ENCODE results near the gene MYO3A. TPM values are rescaled to one million over a fixed set of nuclear protein-coding genes. Genes with fewer than 3 reads are reported as not detected.

The MYO3A gene
- total and polyA plus RNA-seq, 2 donors (not counting 1 experiment from before 2014, with no cell fraction given) = not detected

- Histone ChIP-seq H4K20me1 (ENCODE audit: control insufficient read depth, extremely low read depth, insufficient read depth, low read length) (no peaks in the 10 kb centered on the region), H3K4me3 (replicated peaks in 1 of 4; ENCODE audit: control extremely low read depth in 1 of 4, insufficient read depth in 1 of 4, low read depth in 3 of 4, low read length in 4 of 4) (no peak overlapping the region), H3K4me2 (ENCODE audit: extremely low read depth, insufficient read depth, low read length) (no peak overlapping the region), H3K27ac (ENCODE audit: insufficient read depth, low read length) (no peak overlapping the region), H3K27me3 (ENCODE audit: control insufficient read depth, insufficient read depth, low read length) (no peaks in the 10 kb centered on the region), H3K9me3 (ENCODE audit: control insufficient read depth, insufficient read depth, low read depth, low read length) (no peaks in the 10 kb centered on the region), H3K79me2 (ENCODE audit: control insufficient read depth, insufficient read depth, low read length) (no peaks in the 10 kb centered on the region), H2AFZ (ENCODE audit: low read length) (no peak overlapping the region), H3K9ac (ENCODE audit: insufficient read depth, low read length) (no peak overlapping the region), H3K36me3 (ENCODE audit: control insufficient read depth, insufficient read depth, low read length) (no peaks in the 10 kb centered on the region), H3K4me1 (ENCODE audit: control insufficient read depth, extremely low read depth, insufficient read depth, low read length) (no peaks in the 10 kb centered on the region)
- peak in 1 of 2 donors; percentile 4 for DNase-seq (ENCODE audit: low read depth in 2 of 2)
- no peak for TF ChIP-seq EZH2 (IDR thresholded peaks at IDR 0.05; ENCODE audit: low read length, missing control alignments)
- no peak for TF ChIP-seq CTCF (conservative IDR thresholded peaks at IDR 0.05 in 1 of 2, IDR thresholded peaks at IDR 0.05 in 1 of 2; ENCODE audit: low read depth in 1 of 2, low read length in 2 of 2)
Measured at GRCh38 chr10:26048756-26049155, 114.7 kb downstream of the MYO3A start.

GRCh38 chr10:26052326-26052725 is 118.3 kb downstream of the MYO3A start:
- Histone ChIP-seq H2AFZ (ENCODE audit: low read length) (no peak overlapping the region), H3K79me2 (ENCODE audit: control insufficient read depth, insufficient read depth, low read length) (no peaks in the 10 kb centered on the region), H3K4me1 (ENCODE audit: control insufficient read depth, extremely low read depth, insufficient read depth, low read length) (no peaks in the 10 kb centered on the region), H3K4me3 (replicated peaks in 1 of 4; ENCODE audit: control extremely low read depth in 1 of 4, insufficient read depth in 1 of 4, low read depth in 3 of 4, low read length in 4 of 4) (no peak overlapping the region), H3K9ac (ENCODE audit: insufficient read depth, low read length) (no peak overlapping the region), H3K27ac (ENCODE audit: insufficient read depth, low read length) (no peak overlapping the region), H3K27me3 (ENCODE audit: control insufficient read depth, insufficient read depth, low read length) (no peaks in the 10 kb centered on the region), H3K4me2 (ENCODE audit: extremely low read depth, insufficient read depth, low read length) (no peak overlapping the region), H3K36me3 (ENCODE audit: control insufficient read depth, insufficient read depth, low read length) (no peaks in the 10 kb centered on the region), H4K20me1 (ENCODE audit: control insufficient read depth, extremely low read depth, insufficient read depth, low read length) (no peaks in the 10 kb centered on the region), H3K9me3 (ENCODE audit: control insufficient read depth, insufficient read depth, low read depth, low read length) (no peaks in the 10 kb centered on the region)
- TF ChIP-seq CTCF (conservative IDR thresholded peaks at IDR 0.05 in 1 of 2, IDR thresholded peaks at IDR 0.05 in 1 of 2; ENCODE audit: low read depth in 1 of 2, low read length in 2 of 2) = no peak
- no peak for TF ChIP-seq EZH2 (IDR thresholded peaks at IDR 0.05; ENCODE audit: low read length, missing control alignments)
- DNase-seq (ENCODE audit: low read depth in 2 of 2) = no peak

GRCh38 chr10:26057466-26057865 is 123.4 kb downstream of the MYO3A start:
- Histone ChIP-seq H3K27me3 (ENCODE audit: control insufficient read depth, insufficient read depth, low read length) (no peaks in the 10 kb centered on the region), H2AFZ (ENCODE audit: low read length) (no peak overlapping the region), H3K9ac (ENCODE audit: insufficient read depth, low read length) (no peak overlapping the region), H4K20me1 (ENCODE audit: control insufficient read depth, extremely low read depth, insufficient read depth, low read length) (no peaks in the 10 kb centered on the region), H3K27ac (ENCODE audit: insufficient read depth, low read length) (no peak overlapping the region), H3K9me3 (ENCODE audit: control insufficient read depth, insufficient read depth, low read depth, low read length) (no peaks in the 10 kb centered on the region), H3K4me2 (ENCODE audit: extremely low read depth, insufficient read depth, low read length) (no peak overlapping the region), H3K79me2 (ENCODE audit: control insufficient read depth, insufficient read depth, low read length) (no peaks in the 10 kb centered on the region), H3K36me3 (ENCODE audit: control insufficient read depth, insufficient read depth, low read length) (no peaks in the 10 kb centered on the region), H3K4me1 (ENCODE audit: control insufficient read depth, extremely low read depth, insufficient read depth, low read length) (no peaks in the 10 kb centered on the region), H3K4me3 (replicated peaks in 1 of 4; ENCODE audit: control extremely low read depth in 1 of 4, insufficient read depth in 1 of 4, low read depth in 3 of 4, low read length in 4 of 4) (no peak overlapping the region)
- TF ChIP-seq EZH2 (IDR thresholded peaks at IDR 0.05; ENCODE audit: low read length, missing control alignments) (no peak), CTCF (conservative IDR thresholded peaks at IDR 0.05 in 1 of 2, IDR thresholded peaks at IDR 0.05 in 1 of 2; ENCODE audit: low read depth in 1 of 2, low read length in 2 of 2) (no peak)
- DNase-seq (ENCODE audit: low read depth in 2 of 2) = no peak

Measured in fibroblast of lung (primary cell).